T-cell (primary cell): Measurements from ENCODE around the gene ESPN. TPM values are rescaled to one million over a fixed set of nuclear protein-coding genes. Genes with fewer than 3 reads are reported as not detected.

Source experiments
- ATAC-seq, 4 experiments: fragments of 200-7000 bp in 3 of 4; fragments of 150-1000 bp in 1 of 4; cut with Tn5 transposase; replicated peaks in 1 of 4; 1 replicate in 3 of 4; 2 replicates in 1 of 4; pipeline ENCODE4 v1.10.0; 2021; ENCODE audit warnings: moderate library complexity in 3 of 4, mild to moderate bottlenecking in 2 of 4, moderate number of reproducible peaks in 1 of 4
- CTCF ChIA-PET, 2 donors: fragments of 300-600 bp; sonication (Branson Sonifier 250); formaldehyde crosslinking; loops; one replicate each; lab custom pipeline; 2022; ENCODE audit warnings: antibody characterized with exemption in 2 of 2; lab: Charles Lee
- POLR2A ChIA-PET, 2 donors: fragments of 300-600 bp; sonication (Branson Sonifier 250); formaldehyde crosslinking; loops; one replicate each; lab custom pipeline; 2022; ENCODE audit warnings: antibody characterized with exemption in 2 of 2; lab: Charles Lee
- DNase-seq, 35 experiments: peaks; one replicate each; pipeline versions ENCODE4 v3.0.0 to v3.0.0-alpha.2; 2013 to 2023
- H3K27ac ChIP-seq: one replicate; pipeline ENCODE4 v1.5.1; 2013; ENCODE audit warnings: low read length
- H3K27me3 ChIP-seq, 2 experiments: replicated peaks in 1 of 2; 1 replicate in 1 of 2; 2 replicates in 1 of 2; pipeline versions ENCODE4 v1.6.1 to v1.7.0; 2013; ENCODE audit warnings: low read length in 1 of 2, mixed read lengths in 1 of 2; ENCODE audit not compliant: control insufficient read depth in 2 of 2, insufficient read depth in 2 of 2; ENCODE audit errors: extremely low read depth in 1 of 2
- H3K36me3 ChIP-seq, 2 donors: 1 replicate in 1 of 2; 2 replicates in 1 of 2; pipeline versions ENCODE4 v1.6.1 to v1.7.0; 2013; ENCODE audit warnings: low read length in 1 of 2; ENCODE audit not compliant: control insufficient read depth in 2 of 2, insufficient read depth in 1 of 2; ENCODE audit errors: extremely low read depth in 1 of 2
- H3K4me1 ChIP-seq, 2 experiments: 1 replicate in 1 of 2; 2 replicates in 1 of 2; pipeline versions ENCODE4 v1.6.1 to v1.7.0; 2013; ENCODE audit warnings: low read length in 2 of 2, mixed read lengths in 1 of 2; ENCODE audit not compliant: insufficient read depth in 2 of 2, control insufficient read depth in 1 of 2; ENCODE audit errors: extremely low read depth in 1 of 2
- H3K4me3 ChIP-seq, 2 donors: 1 replicate in 1 of 2; 2 replicates in 1 of 2; pipeline versions ENCODE4 v1.5.1 to v1.7.0; 2013; ENCODE audit warnings: mild to moderate bottlenecking in 2 of 2, low read length in 1 of 2, moderate library complexity in 1 of 2; ENCODE audit not compliant: control insufficient read depth in 1 of 2; ENCODE audit errors: extremely low read depth in 1 of 2
- H3K9me3 ChIP-seq: 2 replicates; pipeline ENCODE4 v1.7.0; 2013
- H3K27ac Mint-ChIP-seq, 2 donors: one replicate each; pipeline ENCODE4 v1.8.0; 2020 to 2021; ENCODE audit warnings: mild to moderate bottlenecking in 2 of 2, mixed read lengths in 2 of 2
- H3K27me3 Mint-ChIP-seq, 2 donors: one replicate each; pipeline ENCODE4 v1.8.0; 2021 to 2022; ENCODE audit warnings: mixed read lengths in 2 of 2
- H3K36me3 Mint-ChIP-seq: one replicate; pipeline ENCODE4 v1.8.0; 2021; ENCODE audit warnings: mixed read lengths
- H3K4me1 Mint-ChIP-seq, 3 donors: one replicate each; pipeline ENCODE4 v1.8.0; 2020 to 2022; ENCODE audit warnings: mixed read lengths in 3 of 3, mild to moderate bottlenecking in 1 of 3
- H3K4me3 Mint-ChIP-seq, 3 donors: one replicate each; pipeline ENCODE4 v1.8.0; 2020 to 2022; ENCODE audit warnings: mild to moderate bottlenecking in 3 of 3, mixed read lengths in 3 of 3, moderate library complexity in 3 of 3
- H3K9me3 Mint-ChIP-seq, 3 donors: one replicate each; pipeline ENCODE4 v1.8.0; 2020 to 2022; ENCODE audit warnings: mixed read lengths in 3 of 3
- WGBS: methylation state at CpG from one replicate; pipeline ENCODE4 v1.1.5; 2013; ENCODE audit warnings: missing lambda C conversion rate; ENCODE audit not compliant: insufficient coverage; 5-methylcytosine and 5-hydroxymethylcytosine counted together
- total RNA-seq, 35 experiments: library from RNA in 6 of 35; stranded (reverse) in 6 of 35; fragments of 120-200 nt in 1 of 35; gene quantifications; one replicate each; pipeline versions ENCODE4 v1.2.1 to v1.2.4 and lab custom pipeline; 2013 to 2026

ESPN gene
- total RNA-seq, 5 donors from 2014 or later (not counting 1 experiment from before 2014, with no cell fraction given), result 2.1 to 9.2 (median 6.2) TPM

- Histone ChIP-seq H3K4me3 (no peak overlapping the region), H3K36me3 (no peaks in the 10 kb centered on the region), H3K27ac (no peak overlapping the region), H3K9me3 (no peaks in the 10 kb centered on the region), H3K27me3 (peaks cover 0 to 10% of the 10 kb centered on the region in 2 experiments), H3K4me1 (peaks cover 0 to 15% of the 10 kb centered on the region in 2 experiments)
- DNase-seq, result no peak
- Mint-ChIP-seq H3K36me3 (no peaks in the 10 kb centered on the region), H3K27ac (no peak overlapping the region), H3K4me1 (peaks cover 4 to 11% (median 7%) of the 10 kb centered on the region in 3 donors), H3K4me3 (no peak overlapping the region), H3K9me3 (no peaks in the 10 kb centered on the region), H3K27me3 (no peaks in the 10 kb centered on the region)
- 98% methylated on average over 6 of the region's 7 CpGs for WGBS
- ATAC-seq, result no peak
- ChIA-PET POLR2A (no interaction called here), CTCF (interaction anchor here (0.6 kb wide), 2 partner anchors 48 kb away, joined by 3 to 4 read pairs; no protein-coding TSS in a partner anchor)
Measured at GRCh38 chr1:6471970-6472368, 47.4 kb downstream of the ESPN start.

GRCh38 chr1:6472391-6472790 is 47.8 kb downstream of the ESPN start:
- peaks cover 4 to 8% (median 7%) of the 10 kb centered on the region in 3 donors for H3K4me1 Mint-ChIP-seq
- no peaks in the 10 kb centered on the region for H3K36me3 ChIP-seq
- DNase-seq (no peak), ATAC-seq (no peak)
- H3K27me3 ChIP-seq, result peaks cover 0 to 10% of the 10 kb centered on the region in 2 experiments
- no peaks in the 10 kb centered on the region for H3K27me3 Mint-ChIP-seq
- H3K27ac Mint-ChIP-seq, result no peak overlapping the region
- no peak overlapping the region for H3K4me3 Mint-ChIP-seq
- no peak overlapping the region for H3K4me3 ChIP-seq
- no peaks in the 10 kb centered on the region for H3K9me3 Mint-ChIP-seq
- H3K36me3 Mint-ChIP-seq, result no peaks in the 10 kb centered on the region
- ChIA-PET CTCF (interaction anchor here in 1 of 2 donors (0.6 kb wide), 1 partner anchor 49 kb away, joined by 3 read pairs; no protein-coding TSS in a partner anchor), POLR2A (no interaction called here)
- 87% methylated on average over 10 of the region's 10 CpGs for WGBS
- no peak overlapping the region for H3K27ac ChIP-seq
- peaks cover 0 to 11% of the 10 kb centered on the region in 2 experiments for H3K4me1 ChIP-seq
- H3K9me3 ChIP-seq, result no peaks in the 10 kb centered on the region

- CTCF ChIA-PET, result interaction anchor here in 1 of 2 donors (1.0 kb wide), 1 partner anchor 13 kb away, joined by 5 read pairs; no protein-coding TSS in a partner anchor
- peaks cover 0 to 10% of the 10 kb centered on the region in 2 experiments for H3K27me3 ChIP-seq
- POLR2A ChIA-PET, result no interaction called here
- DNase-seq (no peak), ATAC-seq (no peak)
- H3K27me3 Mint-ChIP-seq, result no peaks in the 10 kb centered on the region
- H3K27ac Mint-ChIP-seq, result no peak overlapping the region
- no peaks in the 10 kb centered on the region for H3K9me3 ChIP-seq
- peaks cover 4 to 8% (median 7%) of the 10 kb centered on the region in 3 donors for H3K4me1 Mint-ChIP-seq
- peaks cover 0 to 11% of the 10 kb centered on the region in 2 experiments for H3K4me1 ChIP-seq
- no peaks in the 10 kb centered on the region for H3K36me3 Mint-ChIP-seq
- WGBS, result 99% methylated on average over 14 of the region's 18 CpGs
- no peak overlapping the region for H3K27ac ChIP-seq
- no peak overlapping the region for H3K4me3 ChIP-seq
- no peak overlapping the region for H3K4me3 Mint-ChIP-seq
- H3K9me3 Mint-ChIP-seq, result no peaks in the 10 kb centered on the region
- H3K36me3 ChIP-seq, result no peaks in the 10 kb centered on the region
Measured at GRCh38 chr1:6473156-6473555, 48.6 kb downstream of the ESPN start.

- CTCF ChIA-PET, result interaction anchor here in 1 of 2 donors (1.0 kb wide), 1 partner anchor 12 kb away, joined by 5 read pairs; no protein-coding TSS in a partner anchor
- Mint-ChIP-seq H3K36me3 (no peaks in the 10 kb centered on the region), H3K9me3 (no peaks in the 10 kb centered on the region), H3K27ac (no peak overlapping the region), H3K4me1 (peaks cover 4 to 7% (median 6%) of the 10 kb centered on the region in 3 donors), H3K4me3 (no peak overlapping the region), H3K27me3 (no peaks in the 10 kb centered on the region)
- ATAC-seq (no peak), DNase-seq (no peak)
- peaks cover 0 to 10% of the 10 kb centered on the region in 2 experiments for H3K27me3 ChIP-seq
- H3K4me1 ChIP-seq, result peaks cover 0 to 11% of the 10 kb centered on the region in 2 experiments
- POLR2A ChIA-PET, result no interaction called here
- no peak overlapping the region for H3K27ac ChIP-seq
- no peak overlapping the region for H3K4me3 ChIP-seq
- no peaks in the 10 kb centered on the region for H3K9me3 ChIP-seq
- WGBS, result 90% methylated on average over 4 of the region's 33 CpGs
- H3K36me3 ChIP-seq, result no peaks in the 10 kb centered on the region
Measured at GRCh38 chr1:6473974-6474814, 49.6 kb downstream of the ESPN start.

- Mint-ChIP-seq H3K4me3 (no peak overlapping the region), H3K36me3 (no peaks in the 10 kb centered on the region), H3K27ac (no peak overlapping the region), H3K27me3 (no peaks in the 10 kb centered on the region), H3K9me3 (no peaks in the 10 kb centered on the region), H3K4me1 (peaks cover 4 to 7% (median 6%) of the 10 kb centered on the region in 3 donors)
- peaks cover 0 to 11% of the 10 kb centered on the region in 2 experiments for H3K4me1 ChIP-seq
- H3K36me3 ChIP-seq, result no peaks in the 10 kb centered on the region
- H3K9me3 ChIP-seq, result no peaks in the 10 kb centered on the region
- ChIA-PET POLR2A (no interaction called here), CTCF (interaction anchor here in 1 of 2 donors (1.0 kb wide), 1 partner anchor 51 kb away, joined by 3 read pairs; no protein-coding TSS in a partner anchor)
- ATAC-seq (no peak), DNase-seq (no peak)
- no peak overlapping the region for H3K27ac ChIP-seq
- H3K4me3 ChIP-seq, result no peak overlapping the region
- WGBS, result 88% methylated on average over 9 of the region's 13 CpGs
- H3K27me3 ChIP-seq, result peaks cover 2 to 8% of the 10 kb centered on the region in 2 experiments
Measured at GRCh38 chr1:6474815-6475282, 50.3 kb downstream of the ESPN start.

- DNase-seq, result peak; percentile 52 to 88 (median 74)
- no peak overlapping the region for H3K4me3 Mint-ChIP-seq
Measured at GRCh38 chr1:6475381-6476133, 51.0 kb downstream of the ESPN start.

More at GRCh38 chr1:6475381-6476133, 51.0 kb downstream of the ESPN start:
- no peak overlapping the region for H3K4me3 ChIP-seq
- no peaks in the 10 kb centered on the region for H3K9me3 Mint-ChIP-seq
- peaks cover 2 to 8% of the 10 kb centered on the region in 2 experiments for H3K27me3 ChIP-seq
- H3K4me1 Mint-ChIP-seq, result peaks cover 4 to 7% (median 6%) of the 10 kb centered on the region in 3 donors
- no peaks in the 10 kb centered on the region for H3K27me3 Mint-ChIP-seq
- ChIA-PET POLR2A (no interaction called here), CTCF (interaction anchor here in 1 of 2 donors (1.0 kb wide), 1 partner anchor 52 kb away, joined by 3 read pairs; no protein-coding TSS in a partner anchor)
- no peaks in the 10 kb centered on the region for H3K9me3 ChIP-seq
- peak; percentile 88 to 97 (median 93) for ATAC-seq
- WGBS, result 7% methylated on average over 18 of the region's 33 CpGs
- H3K36me3 ChIP-seq, result no peaks in the 10 kb centered on the region
- H3K36me3 Mint-ChIP-seq, result no peaks in the 10 kb centered on the region
- peak overlapping the region in 1 of 2 donors; percentile 52 for H3K27ac Mint-ChIP-seq
- no peak overlapping the region for H3K27ac ChIP-seq
- peaks cover 0 to 11% of the 10 kb centered on the region in 2 experiments for H3K4me1 ChIP-seq
